Measurements from ENCODE around the gene VEPH1. TPM values are rescaled to one million over a fixed set of nuclear protein-coding genes. Genes with fewer than 3 reads are reported as not detected.

The VEPH1 gene
- total RNA-seq, 1 experiment from 2014 or later, result 27.3 TPM

DNA sequence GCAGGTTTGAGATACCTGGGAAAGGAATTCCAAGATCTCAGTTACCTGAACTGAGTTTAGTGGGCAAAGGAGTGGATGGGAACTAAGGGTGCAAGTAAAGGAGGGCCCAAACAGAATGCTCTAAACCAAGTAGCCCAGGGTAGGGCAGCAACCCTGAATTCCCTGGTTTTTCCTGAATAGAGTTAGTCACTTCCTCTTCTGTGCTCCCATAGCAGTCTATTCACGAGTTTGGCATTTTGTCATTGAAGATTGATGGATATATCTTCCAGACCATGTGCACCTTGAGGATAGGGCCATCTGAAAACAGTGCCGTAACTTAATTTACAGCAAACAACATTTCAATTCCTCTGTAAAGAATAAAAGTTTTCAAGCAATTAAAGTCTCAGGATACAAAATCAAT is 85.1 kb downstream of the VEPH1 start:
- Histone ChIP-seq H3K27ac (ENCODE audit: low read length) (no peak overlapping the region), H3K79me2 (ENCODE audit: low read length) (no peaks in the 10 kb centered on the region), H4K20me1 (ENCODE audit: low read length) (no peaks in the 10 kb centered on the region), H3K9ac (ENCODE audit: low read length) (no peak overlapping the region), H3K4me3 (ENCODE audit: low read length) (no peak overlapping the region), H3K4me2 (ENCODE audit: low read length) (peak overlapping the region; percentile 46), H3K9me2 (replicated peaks; ENCODE audit: low read length) (no peaks in the 10 kb centered on the region), H3K9me3 (ENCODE audit: low read length) (no peaks in the 10 kb centered on the region), H3F3A (ENCODE audit: low read length, unreplicated experiment) (no peaks in the 10 kb centered on the region), H3K4me1 (ENCODE audit: insufficient read depth, low read length) (peaks cover 16% of the 10 kb centered on the region), H3K36me3 (ENCODE audit: low read depth, low read length) (no peaks in the 10 kb centered on the region), H3K27me3 (ENCODE audit: low read length) (no peaks in the 10 kb centered on the region), H2AFZ (ENCODE audit: low read length) (no peak overlapping the region)
- DNase-seq (peak; percentile 75), ATAC-seq (peak; percentile 79)
- intact Hi-C loops (cut with micrococcal nuclease), result no loop called here
- ChIA-PET POLR2A (ENCODE audit: unreplicated experiment) (no interaction called here), CTCF (no interaction called here)
- no TSS peak for BruUV-seq (replicated peaks)
- TF ChIP-seq EZH2 (IDR thresholded peaks at IDR 0.05; ENCODE audit: low read length, unreplicated experiment) (no peak), EZH2phosphoT487 (IDR thresholded peaks at IDR 0.05; ENCODE audit: borderline replicate concordance, low read length) (no peak)
- TF ChIP-seq, protein P1, sequence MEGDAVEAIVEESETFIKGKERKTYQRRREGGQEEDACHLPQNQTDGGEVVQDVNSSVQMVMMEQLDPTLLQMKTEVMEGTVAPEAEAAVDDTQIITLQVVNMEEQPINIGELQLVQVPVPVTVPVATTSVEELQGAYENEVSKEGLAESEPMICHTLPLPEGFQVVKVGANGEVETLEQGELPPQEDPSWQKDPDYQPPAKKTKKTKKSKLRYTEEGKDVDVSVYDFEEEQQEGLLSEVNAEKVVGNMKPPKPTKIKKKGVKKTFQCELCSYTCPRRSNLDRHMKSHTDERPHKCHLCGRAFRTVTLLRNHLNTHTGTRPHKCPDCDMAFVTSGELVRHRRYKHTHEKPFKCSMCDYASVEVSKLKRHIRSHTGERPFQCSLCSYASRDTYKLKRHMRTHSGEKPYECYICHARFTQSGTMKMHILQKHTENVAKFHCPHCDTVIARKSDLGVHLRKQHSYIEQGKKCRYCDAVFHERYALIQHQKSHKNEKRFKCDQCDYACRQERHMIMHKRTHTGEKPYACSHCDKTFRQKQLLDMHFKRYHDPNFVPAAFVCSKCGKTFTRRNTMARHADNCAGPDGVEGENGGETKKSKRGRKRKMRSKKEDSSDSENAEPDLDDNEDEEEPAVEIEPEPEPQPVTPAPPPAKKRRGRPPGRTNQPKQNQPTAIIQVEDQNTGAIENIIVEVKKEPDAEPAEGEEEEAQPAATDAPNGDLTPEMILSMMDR (conservative IDR thresholded peaks at IDR 0.05; ENCODE audit: low read depth, low read length), result no peak

DNA sequence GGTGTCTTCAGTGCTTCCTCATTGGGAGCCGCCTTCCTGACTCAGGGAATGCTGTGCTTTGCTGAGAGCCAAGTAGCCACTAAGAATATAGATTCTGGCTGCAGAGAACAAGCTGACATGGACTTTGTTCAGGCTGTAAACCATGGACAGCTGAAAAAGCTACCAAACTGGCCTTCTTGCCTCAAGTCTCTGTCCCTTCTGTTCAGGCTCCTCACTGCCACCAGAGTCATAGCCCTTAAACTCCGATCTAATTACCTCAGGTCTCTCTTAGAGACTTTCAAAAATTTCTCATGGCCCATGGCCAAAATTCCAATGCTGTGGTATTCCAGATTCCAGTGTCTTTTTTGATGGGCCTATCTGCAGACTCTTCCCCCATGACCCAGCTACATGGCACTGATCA is 86.0 kb downstream of the VEPH1 start:
- ATAC-seq, result no peak; the same call in 1 of the 2 replicates

More for the DNA sequence above, 86.0 kb downstream of the VEPH1 start:
- TF ChIP-seq, protein P1 (conservative IDR thresholded peaks at IDR 0.05; ENCODE audit: low read depth, low read length), result no peak
- TF ChIP-seq EZH2 (IDR thresholded peaks at IDR 0.05; ENCODE audit: low read length, unreplicated experiment), result no peak
- no peak for TF ChIP-seq EZH2phosphoT487 (IDR thresholded peaks at IDR 0.05; ENCODE audit: borderline replicate concordance, low read length)
- H3K36me3 ChIP-seq (ENCODE audit: low read depth, low read length), result no peaks in the 10 kb centered on the region
- H3K4me2 ChIP-seq (ENCODE audit: low read length), result 0 out of 2 replicates have a peak overlapping the region, but pooled peaks have one; percentile 46
- H3K9me2 ChIP-seq (replicated peaks; ENCODE audit: low read length), result no peaks in the 10 kb centered on the region
- no peaks in the 10 kb centered on the region for H4K20me1 ChIP-seq (ENCODE audit: low read length)
- no peaks in the 10 kb centered on the region for H3K79me2 ChIP-seq (ENCODE audit: low read length)
- ChIA-PET CTCF (interaction anchor here (0.6 kb wide), 1 partner anchor 57 kb away, joined by 4 read pairs; no protein-coding TSS in a partner anchor), POLR2A (ENCODE audit: unreplicated experiment) (no interaction called here)
- DNase-seq, result peak; percentile 35
- no peak overlapping the region for H3K27ac ChIP-seq (ENCODE audit: low read length)
- H3K27me3 ChIP-seq (ENCODE audit: low read length), result no peaks in the 10 kb centered on the region
- H3K4me1 ChIP-seq (ENCODE audit: insufficient read depth, low read length), result peaks cover 16% of the 10 kb centered on the region
- intact Hi-C loops (cut with micrococcal nuclease), result no loop called here
- no peaks in the 10 kb centered on the region for H3K9me3 ChIP-seq (ENCODE audit: low read length)
- no peak overlapping the region for H2AFZ ChIP-seq (ENCODE audit: low read length)
- no peak overlapping the region for H3K4me3 ChIP-seq (ENCODE audit: low read length)
- H3K9ac ChIP-seq (ENCODE audit: low read length), result no peak overlapping the region
- H3F3A ChIP-seq (ENCODE audit: low read length, unreplicated experiment), result no peaks in the 10 kb centered on the region
- no TSS peak for BruUV-seq (replicated peaks)

All from PC-3 (cell line).